GM12878 (cell line): ENCODE results near the gene ZNF581. TPM values are rescaled to one million over a fixed set of nuclear protein-coding genes. Genes with fewer than 3 reads are reported as not detected.

ENCODE experiments used
- ATF2 ChIP-seq: IDR thresholded peaks from 2 replicates; pipeline ENCODE4 v1.6.1; 2012; ENCODE audit warnings: low read length, inconsistent platforms
- ELK1 ChIP-seq: IDR thresholded peaks from 2 replicates; pipeline ENCODE4 v1.6.1; 2012; ENCODE audit warnings: low read depth, low read length, improper control_type of control experiment
- PKNOX1 ChIP-seq: fragments of 450-650 bp; IDR thresholded peaks from 2 replicates; pipeline ENCODE4 v1.6.1; 2016; ENCODE audit warnings: mild to moderate bottlenecking
- POU2F2 ChIP-seq: IDR thresholded peaks from 3 replicates; pipeline ENCODE4 v1.6.1; 2011; ENCODE audit warnings: low read depth, mild to moderate bottlenecking, low read length, borderline replicate concordance
- PRDM15 ChIP-seq: fragments of 450-650 bp; formaldehyde crosslinking; IDR thresholded peaks from 2 replicates; pipeline ENCODE4 v1.4.0; 2020; ENCODE audit warnings: mild to moderate bottlenecking, moderate library complexity
- RCOR1 ChIP-seq: conservative IDR thresholded peaks from 2 replicates; pipeline ENCODE4 v1.6.1; 2012; ENCODE audit warnings: low read depth, low read length, improper control_type of control experiment
- ZBTB40 ChIP-seq: fragments of 450-650 bp; IDR thresholded peaks from 2 replicates; pipeline ENCODE4 v1.6.1; 2016; ENCODE audit warnings: mild to moderate bottlenecking, moderate library complexity, borderline replicate concordance
- ZNF274 ChIP-seq: IDR thresholded peaks from one replicate; pipeline ENCODE4 v1.8.0; 2011; ENCODE audit not compliant: insufficient read length, insufficient read depth
- ZZZ3 ChIP-seq: IDR thresholded peaks from 2 replicates; pipeline ENCODE4 v1.6.1; 2011; ENCODE audit warnings: low read depth; ENCODE audit not compliant: control insufficient read depth, insufficient read length
- polyA plus RNA-seq, 11 experiments: library from polyadenylated mRNA; depleted of rRNA in 4 of 11; unstranded in 6 of 11; stranded (reverse) in 5 of 11; fragments of >200 nt; fragmentation: Nextera tagmentation in 4 of 11; fragmentation: Illumina TruSeq in 1 of 11; extraction: Ambion mirVana in 4 of 11; extraction: Trizol in 1 of 11; gene quantifications; 1 replicate in 1 of 11; 2 replicates in 10 of 11; pipeline versions ENCODE4 v1.2.1 to v1.2.3, GENCODE V29; 2011 to 2016; ENCODE audit warnings: inconsistent platforms in 2 of 11, missing spikeins in 2 of 11, low read depth in 1 of 11
- total RNA-seq, 4 experiments: library from RNA; depleted of rRNA in 3 of 4; stranded (reverse); fragments of >200 nt in 3 of 4; fragmentation: Illumina TruSeq in 1 of 4; extraction: Trizol in 1 of 4; gene quantifications; 2 replicates each; pipeline versions ENCODE4 v1.2.1 to v1.2.3, GENCODE V29; 2013 to 2021

Gene ZNF581
- total and polyA plus RNA-seq, 10 of the 15 experiments (the other 5 are each of a cell fraction or from before 2014, with no cell fraction given) = 4.7 to 45.4 (median 22.2) TPM

- TF ChIP-seq RCOR1 (no peak), ATF2 (no peak), ZNF274 (no peak), PRDM15 (CRISPR knock-in tag) (no peak), POU2F2 (peak; percentile 9; the same call in 1 of the 3 replicates), ZZZ3 (no peak), ZBTB40 (no peak), PKNOX1 (no peak), ELK1 (no peak)
These were observed 8.1 kb upstream of the ZNF581 start (continued) for GRCh38 chr19:55635334-55635717.
